Sigmoid colon (tissue), 7 donors: ENCODE data around the gene SDK2. TPM values are rescaled to one million over a fixed set of nuclear protein-coding genes. Genes with fewer than 3 reads are reported as not detected.

Experiments
- DNase-seq: peaks from one replicate; pipeline ENCODE4 v3.0.0-alpha.2; 2019
- H3K27ac ChIP-seq, 4 donors: fragments of 200-600 bp; sonication (generic); one replicate each; pipeline ENCODE4 v1.5.1; 2016 to 2019; ENCODE audit warnings: mild to moderate bottlenecking in 1 of 4
- H3K27me3 ChIP-seq, 3 donors: fragments of 200-600 bp; sonication (generic); one replicate each; pipeline ENCODE4 v1.5.1; 2019; ENCODE audit warnings: mild to moderate bottlenecking in 1 of 3
- H3K36me3 ChIP-seq, 4 donors: fragments of 200-600 bp; sonication (generic); one replicate each; pipeline ENCODE4 v1.5.1; 2016 to 2019
- H3K4me1 ChIP-seq, 4 donors: fragments of 200-600 bp; sonication (generic); one replicate each; pipeline ENCODE4 v1.5.1; 2017 to 2019
- H3K4me3 ChIP-seq, 4 donors: fragments of 200-600 bp; sonication (generic); one replicate each; pipeline ENCODE4 v1.5.1; 2017 to 2019; ENCODE audit warnings: mild to moderate bottlenecking in 2 of 4, moderate library complexity in 1 of 4
- H3K9me3 ChIP-seq, 4 donors: fragments of 200-600 bp in 3 of 4; sonication (generic) in 3 of 4; one replicate each; pipeline versions ENCODE4 v1.5.1 to v1.6.1; 2013 to 2019
- CTCF ChIP-seq, 4 experiments: fragments of 450-650 bp in 3 of 4; fragments of 200-600 bp in 1 of 4; IDR thresholded peaks; one replicate each; pipeline ENCODE4 v1.5.1; 2016 to 2019; ENCODE audit warnings: antibody characterized with exemption in 4 of 4, mild to moderate bottlenecking in 3 of 4, moderate library complexity in 2 of 4
- EP300 ChIP-seq, 4 donors: sonication (generic); formaldehyde crosslinking; IDR thresholded peaks; one replicate each; pipeline ENCODE4 v1.6.1; 2017; ENCODE audit warnings: antibody characterized with exemption in 4 of 4
- POLR2A ChIP-seq, 2 donors: fragments of 450-650 bp; IDR thresholded peaks; one replicate each; pipeline ENCODE4 v1.6.1; 2016; ENCODE audit warnings: antibody characterized with exemption in 2 of 2, mild to moderate bottlenecking in 2 of 2, moderate library complexity in 2 of 2
- POLR2AphosphoS5 ChIP-seq, 4 donors: sonication (generic); formaldehyde crosslinking; IDR thresholded peaks; one replicate each; pipeline ENCODE4 v1.6.1; 2017; ENCODE audit warnings: antibody characterized with exemption in 4 of 4
- WGBS, 2 donors: extraction: QIAGEN DNeasy Blood & Tissue Kit; methylation state at CpG; one replicate each; pipeline ENCODE4 v1.1.7; 2013; 5-methylcytosine and 5-hydroxymethylcytosine counted together
- intact Hi-C: fragments of 100-400 bp; cut with DNase I; formaldehyde crosslinking; loops from one replicate; pipeline ENCODE4 v1.15.1; 2023
- polyA plus RNA-seq, 3 donors: library from polyadenylated mRNA; stranded (reverse); fragments of 200-250 nt; gene quantifications; one replicate each; pipeline ENCODE4 v1.2.3, GENCODE V29; 2013
- total RNA-seq, 4 donors: library from RNA; depleted of rRNA; stranded (reverse); fragments of >200 nt; gene quantifications; one replicate each; pipeline ENCODE4 v1.1.0, GENCODE V29; 2016
- donor health status: healthy with polysubstance abuse.
- donor health status: Bipolar disorder and iron deficiency.
- donor health status: healthy.

Gene SDK2
- total and polyA plus RNA-seq, 7 donors = under 0.01 to 1.9 (median 0.71) TPM

GRCh38 chr17:73592079-73592415 lies 52.2 kb downstream of the SDK2 start:
- no peaks in the 10 kb centered on the region for H3K4me1 ChIP-seq
- H3K27ac ChIP-seq = no peak overlapping the region
- intact Hi-C loops = no loop called here
- H3K4me3 ChIP-seq = no peak overlapping the region
- H3K27me3 ChIP-seq = no peaks in the 10 kb centered on the region
- H3K9me3 ChIP-seq = no peaks in the 10 kb centered on the region
- no peaks in the 10 kb centered on the region for H3K36me3 ChIP-seq
- TF ChIP-seq POLR2AphosphoS5 (IDR thresholded peaks at IDR 0.05) (no peak), EP300 (IDR thresholded peaks at IDR 0.05) (no peak), CTCF (IDR thresholded peaks at IDR 0.05) (no peak), POLR2A (IDR thresholded peaks at IDR 0.05) (no peak)
- 50 to 85% methylated on average over 6 of the region's 6 CpGs for WGBS, 2 donors
- DNase-seq = no peak

GRCh38 chr17:73591296-73592078 lies 52.8 kb downstream of the SDK2 start:
- no peak overlapping the region for H3K27ac ChIP-seq
- no peaks in the 10 kb centered on the region for H3K36me3 ChIP-seq
- DNase-seq = no peak
- WGBS, 2 donors = 41 to 75% methylated on average over 19 of the region's 19 CpGs
- no peaks in the 10 kb centered on the region for H3K4me1 ChIP-seq
- H3K9me3 ChIP-seq = no peaks in the 10 kb centered on the region
- intact Hi-C loops = no loop called here
- H3K27me3 ChIP-seq = no peaks in the 10 kb centered on the region
- H3K4me3 ChIP-seq = no peak overlapping the region
- no peak for TF ChIP-seq EP300 (IDR thresholded peaks at IDR 0.05)
- no peak for TF ChIP-seq CTCF (IDR thresholded peaks at IDR 0.05)
- TF ChIP-seq POLR2A (IDR thresholded peaks at IDR 0.05) = no peak
- TF ChIP-seq POLR2AphosphoS5 (IDR thresholded peaks at IDR 0.05) = no peak

- no peaks in the 10 kb centered on the region for H3K9me3 ChIP-seq
- TF ChIP-seq CTCF (IDR thresholded peaks at IDR 0.05) (no peak), POLR2AphosphoS5 (IDR thresholded peaks at IDR 0.05) (no peak), EP300 (IDR thresholded peaks at IDR 0.05) (no peak), POLR2A (IDR thresholded peaks at IDR 0.05) (no peak)
- no peak for DNase-seq
- 86 to 93% methylated on average over 11 of the region's 11 CpGs for WGBS, 2 donors
- H3K27me3 ChIP-seq = no peaks in the 10 kb centered on the region
- intact Hi-C loops = no loop called here
- no peaks in the 10 kb centered on the region for H3K36me3 ChIP-seq
- no peak overlapping the region for H3K4me3 ChIP-seq
- no peak overlapping the region for H3K27ac ChIP-seq
- H3K4me1 ChIP-seq = no peaks in the 10 kb centered on the region
Measured at GRCh38 chr17:73589363-73589980, 54.8 kb downstream of the SDK2 start.

- Histone ChIP-seq H3K4me1 (no peaks in the 10 kb centered on the region), H3K4me3 (no peak overlapping the region), H3K27me3 (no peaks in the 10 kb centered on the region), H3K36me3 (no peaks in the 10 kb centered on the region), H3K27ac (no peak overlapping the region), H3K9me3 (no peaks in the 10 kb centered on the region)
- intact Hi-C loops = no loop called here
- DNase-seq = no peak
- WGBS, 2 donors = 74 to 89% methylated on average over 7 of the region's 7 CpGs
- TF ChIP-seq CTCF (IDR thresholded peaks at IDR 0.05) (no peak), POLR2A (IDR thresholded peaks at IDR 0.05) (no peak), EP300 (IDR thresholded peaks at IDR 0.05) (no peak), POLR2AphosphoS5 (IDR thresholded peaks at IDR 0.05) (no peak)
Measured at GRCh38 chr17:73588891-73589290, 55.4 kb downstream of the SDK2 start.
